ENCODE measurements around the gene CELF4.

CELF4 gene

DNA sequence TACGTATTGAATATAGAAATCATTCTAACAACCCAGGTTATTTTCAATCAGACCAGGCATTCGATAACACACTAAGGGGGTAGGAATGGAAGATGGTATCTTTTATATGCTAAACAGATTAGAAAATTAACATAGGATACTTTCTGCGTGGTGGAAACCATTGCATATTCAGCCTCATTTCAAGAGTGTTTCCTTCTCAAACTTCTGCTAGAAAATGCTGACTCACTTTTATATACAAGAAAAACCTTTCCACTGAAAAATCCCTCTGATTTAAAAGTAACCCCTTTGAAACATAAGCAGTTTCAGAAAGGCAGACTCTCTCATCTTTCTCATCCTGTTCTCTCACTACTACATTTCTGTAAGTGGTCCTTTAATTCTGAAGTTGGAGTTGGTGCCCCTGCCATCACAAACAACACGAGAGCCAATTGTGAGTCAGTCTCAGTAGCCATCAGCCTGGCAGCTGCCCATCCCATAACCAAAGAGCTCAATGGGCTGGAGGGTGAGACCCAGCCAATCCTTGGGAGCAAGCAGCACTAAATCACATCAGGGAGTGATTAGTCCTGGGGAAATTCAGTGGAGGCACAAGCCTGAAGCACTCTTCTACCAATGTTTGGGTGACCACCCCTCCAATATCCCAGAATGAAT is 343.1 kb downstream of the CELF4 start:
- Histone ChIP-seq H3K27me3 (no peaks in the 10 kb centered on the region), H3K4me3 (ENCODE audit: low read depth, low read length) (no peak overlapping the region), H3K4me1 (no peaks in the 10 kb centered on the region), H3K9me3 (no peaks in the 10 kb centered on the region), H3K36me3 (no peaks in the 10 kb centered on the region)
- no peak for DNase-seq
- TF ChIP-seq, protein P1, sequence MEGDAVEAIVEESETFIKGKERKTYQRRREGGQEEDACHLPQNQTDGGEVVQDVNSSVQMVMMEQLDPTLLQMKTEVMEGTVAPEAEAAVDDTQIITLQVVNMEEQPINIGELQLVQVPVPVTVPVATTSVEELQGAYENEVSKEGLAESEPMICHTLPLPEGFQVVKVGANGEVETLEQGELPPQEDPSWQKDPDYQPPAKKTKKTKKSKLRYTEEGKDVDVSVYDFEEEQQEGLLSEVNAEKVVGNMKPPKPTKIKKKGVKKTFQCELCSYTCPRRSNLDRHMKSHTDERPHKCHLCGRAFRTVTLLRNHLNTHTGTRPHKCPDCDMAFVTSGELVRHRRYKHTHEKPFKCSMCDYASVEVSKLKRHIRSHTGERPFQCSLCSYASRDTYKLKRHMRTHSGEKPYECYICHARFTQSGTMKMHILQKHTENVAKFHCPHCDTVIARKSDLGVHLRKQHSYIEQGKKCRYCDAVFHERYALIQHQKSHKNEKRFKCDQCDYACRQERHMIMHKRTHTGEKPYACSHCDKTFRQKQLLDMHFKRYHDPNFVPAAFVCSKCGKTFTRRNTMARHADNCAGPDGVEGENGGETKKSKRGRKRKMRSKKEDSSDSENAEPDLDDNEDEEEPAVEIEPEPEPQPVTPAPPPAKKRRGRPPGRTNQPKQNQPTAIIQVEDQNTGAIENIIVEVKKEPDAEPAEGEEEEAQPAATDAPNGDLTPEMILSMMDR (IDR thresholded peaks at IDR 0.05; ENCODE audit: low read depth, low read length): no peak

DNA sequence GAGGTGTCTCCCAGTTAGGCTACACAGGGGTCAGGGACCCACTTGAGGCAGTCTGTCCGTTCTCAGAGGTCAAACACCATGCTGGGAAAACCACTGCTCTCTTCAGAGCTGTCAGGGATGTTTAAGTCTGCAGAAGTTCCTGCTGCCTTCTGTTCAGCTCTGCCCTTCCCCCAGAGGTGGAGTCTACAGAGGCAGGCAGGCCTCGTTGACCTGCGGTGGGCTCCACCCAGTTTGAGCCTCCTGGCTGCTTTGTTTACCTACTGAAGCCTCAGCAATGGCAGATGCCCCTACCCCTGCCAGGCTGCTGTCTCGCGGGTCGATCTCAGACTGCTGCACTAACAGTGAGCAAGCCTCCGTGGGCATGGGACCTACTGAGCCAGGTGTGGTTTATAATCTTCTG is 346.3 kb downstream of the CELF4 start:
- Histone ChIP-seq H3K4me1 (no peaks in the 10 kb centered on the region), H3K36me3 (no peaks in the 10 kb centered on the region), H3K27me3 (no peaks in the 10 kb centered on the region), H3K4me3 (ENCODE audit: low read depth, low read length) (no peak overlapping the region), H3K9me3 (no peaks in the 10 kb centered on the region)
- TF ChIP-seq, protein P1 (IDR thresholded peaks at IDR 0.05; ENCODE audit: low read depth, low read length): no peak
- DNase-seq: no peak

DNA sequence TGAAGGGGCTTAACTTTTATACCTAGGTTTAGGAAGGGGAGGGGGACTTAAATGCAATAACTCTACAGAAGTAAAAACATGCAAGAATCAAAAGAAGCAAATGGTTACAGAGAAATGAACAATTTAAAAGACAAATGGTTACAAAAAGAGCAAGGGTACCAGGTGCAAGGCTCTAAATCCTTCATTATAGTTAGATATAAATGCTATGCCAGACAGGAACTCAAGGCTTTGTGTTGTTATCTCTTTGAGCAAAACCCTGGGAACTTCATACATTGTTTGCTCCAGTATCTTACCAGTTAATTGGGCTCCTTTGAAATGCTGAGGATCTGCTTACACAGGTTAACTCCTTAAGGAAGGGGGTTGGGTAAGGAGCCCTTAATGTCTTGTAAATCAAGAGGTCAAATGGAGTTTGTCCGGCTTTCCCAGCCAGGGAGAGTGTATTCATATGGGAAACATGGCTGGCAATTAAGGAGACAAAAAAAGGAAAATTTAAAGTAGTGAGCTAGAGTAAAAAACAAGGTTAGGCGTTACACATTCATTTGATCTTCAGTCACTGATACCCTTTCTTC is 347.5 kb downstream of the CELF4 start:
- no peaks in the 10 kb centered on the region for H3K4me1 ChIP-seq
- DNase-seq: no peak
- H3K27me3 ChIP-seq: no peaks in the 10 kb centered on the region
- H3K4me3 ChIP-seq (ENCODE audit: low read depth, low read length): no peak overlapping the region
- no peaks in the 10 kb centered on the region for H3K9me3 ChIP-seq
- TF ChIP-seq, protein P1 (IDR thresholded peaks at IDR 0.05; ENCODE audit: low read depth, low read length): no peak
- H3K36me3 ChIP-seq: no peaks in the 10 kb centered on the region

DNA sequence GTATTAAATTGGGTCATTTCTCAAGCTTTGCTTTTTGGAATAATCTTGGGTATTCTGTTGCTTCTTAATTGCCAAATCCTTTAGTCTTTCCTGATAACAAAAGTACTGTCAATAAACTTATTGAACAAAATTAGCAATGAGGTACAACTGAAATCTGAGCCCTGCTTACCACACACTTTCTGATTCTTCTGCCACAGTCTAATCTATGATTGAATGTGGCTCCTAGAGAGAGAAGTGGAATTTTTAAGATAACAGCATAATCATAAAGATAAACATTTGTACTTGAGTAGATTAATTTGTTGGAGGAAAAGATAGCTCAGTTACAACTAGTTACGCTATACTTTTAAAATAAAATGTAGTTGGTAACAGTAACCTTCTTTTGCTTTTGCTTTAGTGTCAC is 354.8 kb downstream of the CELF4 start:
- no peaks in the 10 kb centered on the region for H3K4me1 ChIP-seq
- no peaks in the 10 kb centered on the region for H3K27me3 ChIP-seq
- DNase-seq: no peak
- TF ChIP-seq, protein P1 (IDR thresholded peaks at IDR 0.05; ENCODE audit: low read depth, low read length): no peak
- H3K36me3 ChIP-seq: no peaks in the 10 kb centered on the region
- H3K9me3 ChIP-seq: no peaks in the 10 kb centered on the region
- no peak overlapping the region for H3K4me3 ChIP-seq (ENCODE audit: low read depth, low read length)

DNA sequence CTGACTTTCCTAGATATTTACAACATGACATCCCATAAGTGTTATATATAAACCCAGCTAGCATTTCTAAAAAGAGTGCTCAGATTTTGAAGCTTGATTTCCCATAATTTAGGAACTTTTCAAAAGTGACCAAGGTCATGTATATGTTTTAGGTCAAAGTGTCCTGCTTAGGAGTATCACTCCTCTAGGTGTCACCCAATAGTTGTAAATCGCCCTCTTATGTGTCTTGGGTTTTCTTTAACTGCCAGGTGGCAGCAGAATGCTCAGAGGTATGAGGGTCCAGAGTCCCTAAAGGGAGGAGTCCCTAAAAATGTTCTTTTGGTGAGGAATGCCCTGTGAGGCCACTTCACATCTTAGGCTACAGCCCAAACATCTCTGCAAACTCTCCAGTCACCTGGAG is 358.3 kb downstream of the CELF4 start:
- TF ChIP-seq, protein P1 (IDR thresholded peaks at IDR 0.05; ENCODE audit: low read depth, low read length): no peak
- Histone ChIP-seq H3K4me1 (no peaks in the 10 kb centered on the region), H3K4me3 (ENCODE audit: low read depth, low read length) (no peak overlapping the region), H3K36me3 (no peaks in the 10 kb centered on the region), H3K9me3 (no peaks in the 10 kb centered on the region), H3K27me3 (no peaks in the 10 kb centered on the region)
- DNase-seq: no peak

DNA sequence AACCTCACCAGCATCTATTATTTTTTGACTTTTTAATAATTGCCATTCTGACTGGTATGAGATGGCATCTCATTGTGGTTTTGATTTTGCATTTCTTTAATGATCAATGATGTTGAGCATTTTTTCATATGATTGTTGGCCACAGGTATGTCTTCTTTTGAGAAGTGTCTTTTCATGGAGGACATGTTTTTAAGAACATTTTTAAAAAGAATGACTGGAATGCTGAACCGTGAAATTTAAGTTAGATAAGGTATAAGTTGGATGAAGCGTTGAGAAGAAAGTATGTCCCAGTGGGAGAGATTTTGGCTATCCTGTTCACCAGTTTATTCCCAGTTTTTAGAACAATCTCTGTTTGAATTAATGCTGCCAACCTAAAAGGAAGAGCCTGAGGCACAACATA is 365.9 kb downstream of the CELF4 start:
- Histone ChIP-seq H3K9me3 (no peaks in the 10 kb centered on the region), H3K4me3 (ENCODE audit: low read depth, low read length) (no peak overlapping the region), H3K36me3 (no peaks in the 10 kb centered on the region), H3K27me3 (no peaks in the 10 kb centered on the region), H3K4me1 (no peaks in the 10 kb centered on the region)
- TF ChIP-seq, protein P1 (IDR thresholded peaks at IDR 0.05; ENCODE audit: low read depth, low read length): no peak
- DNase-seq: no peak
